K562 (cell line): ENCODE measurements around the gene CHAF1A. TPM values are rescaled to one million over a fixed set of nuclear protein-coding genes. Genes with fewer than 3 reads are reported as not detected.

ENCODE experiments used
- microRNA-seq: library from miRNA; unstranded; fragments of <30 nt; microRNA quantifications from one replicate; pipeline ENCODE4, GENCODE V29; 2018; ENCODE audit warnings: borderline microRNAs expressed
- polyA plus RNA-seq, 8 experiments: library from polyadenylated mRNA; depleted of rRNA in 4 of 8; stranded (reverse) in 5 of 8; unstranded in 3 of 8; fragments of >200 nt; fragmentation: Nextera tagmentation in 2 of 8; fragmentation: Illumina TruSeq in 1 of 8; extraction: Ambion mirVana in 2 of 8; extraction: Trizol in 1 of 8; gene quantifications; 2 replicates each; pipeline versions ENCODE4 v1.2.1 to v1.2.3, GENCODE V29; 2011 to 2014; ENCODE audit warnings: inconsistent platforms in 1 of 8, missing spikeins in 1 of 8
- small RNA-seq: library from RNA; depleted of rRNA; stranded (forward); fragments of <200 nt; gene quantifications from one replicate; pipeline ENCODE3, GENCODE V24; 2014
- total RNA-seq, 7 experiments: library from RNA; depleted of rRNA in 6 of 7; stranded (reverse); fragments of >200 nt in 6 of 7; fragmentation: Illumina TruSeq in 2 of 7; extraction: Trizol in 2 of 7; gene quantifications; 2 replicates each; pipeline versions ENCODE4 v1.2.1 to v1.2.3, GENCODE V29; 2011 to 2021; ENCODE audit warnings: low replicate concordance in 1 of 7

The CHAF1A gene
- total and polyA plus RNA-seq, 9 of the 15 experiments (the other 6 are each of a cell fraction or from before 2014, with no cell fraction given), result 1.6 to 86.9 (median 45.2) TPM

Small RNA genes lying within 50 kb of the gene (microRNA-seq; reads per million reads assigned to microRNA genes)
- 3.6 reads per million, percentile 40 among the genes with 10 or more reads in this experiment for gene MIR4746

Small RNA genes lying within 50 kb of the gene (small RNA-seq; reads per million reads assigned to genes)
- gene MIR4746, result not detected

Other genes with a start within 250 kb of the CHAF1A start
Only the 7 nearest of the 18 such genes appear.
- gene TMIGD2, start 100.3 kb upstream of the CHAF1A start, total RNA-seq (2014; rRNA removed), result not detected in 2 replicates
- not detected in 2 replicates for gene TMIGD2, start 100.3 kb upstream of the CHAF1A start, total RNA-seq (2014; rRNA removed; fragmentation: Illumina TruSeq; extraction: Trizol)
- not detected in 2 replicates for gene TMIGD2, start 100.3 kb upstream of the CHAF1A start, total RNA-seq (2015; rRNA removed; fragmentation: Illumina TruSeq; extraction: Trizol)
- gene TMIGD2, start 100.3 kb upstream of the CHAF1A start, total RNA-seq (2021), result not detected in 2 replicates
- gene TMIGD2, start 100.3 kb upstream of the CHAF1A start, polyA plus RNA-seq (2011; rRNA removed), result not detected in 2 replicates
- not detected in 2 replicates for gene TMIGD2, start 100.3 kb upstream of the CHAF1A start, polyA plus RNA-seq (2014; fragmentation: Illumina TruSeq; extraction: Trizol)
- gene TMIGD2, start 100.3 kb upstream of the CHAF1A start, polyA plus RNA-seq (2014; fragmentation: Nextera tagmentation; extraction: Ambion mirVana), result not detected
- gene TMIGD2, start 100.3 kb upstream of the CHAF1A start, polyA plus RNA-seq (2014; rRNA removed), result not detected in 2 replicates
- 0.65 and 0.77 TPM in 2 replicates for gene FSD1, start 98.0 kb upstream of the CHAF1A start, total RNA-seq (2014; rRNA removed)
- 0.73 and 0.80 TPM in 2 replicates for gene FSD1, start 98.0 kb upstream of the CHAF1A start, total RNA-seq (2014; rRNA removed; fragmentation: Illumina TruSeq; extraction: Trizol)
- 0.49 and 0.69 TPM in 2 replicates for gene FSD1, start 98.0 kb upstream of the CHAF1A start, total RNA-seq (2015; rRNA removed; fragmentation: Illumina TruSeq; extraction: Trizol)
- 1.4 and 1.5 TPM in 2 replicates for gene FSD1, start 98.0 kb upstream of the CHAF1A start, total RNA-seq (2021)
- gene FSD1, start 98.0 kb upstream of the CHAF1A start, polyA plus RNA-seq (2011; rRNA removed), result 0.87 and 1.2 TPM in 2 replicates
- 0.29 and 1.9 TPM in 2 replicates for gene FSD1, start 98.0 kb upstream of the CHAF1A start, polyA plus RNA-seq (2014; fragmentation: Illumina TruSeq; extraction: Trizol)
- gene FSD1, start 98.0 kb upstream of the CHAF1A start, polyA plus RNA-seq (2014; fragmentation: Nextera tagmentation; extraction: Ambion mirVana), result under 1 TPM in 1 of 2 experiments, not detected in 1; 0.11 TPM
- gene FSD1, start 98.0 kb upstream of the CHAF1A start, polyA plus RNA-seq (2014; rRNA removed), result 0.78 and 1.1 TPM in 2 replicates
- gene STAP2, start 63.8 kb upstream of the CHAF1A start, total RNA-seq (2014; rRNA removed), result 4.3 and 7.8 TPM in 2 replicates
- 2.3 and 3.9 TPM in 2 replicates for gene STAP2, start 63.8 kb upstream of the CHAF1A start, total RNA-seq (2014; rRNA removed; fragmentation: Illumina TruSeq; extraction: Trizol)
- gene STAP2, start 63.8 kb upstream of the CHAF1A start, total RNA-seq (2015; rRNA removed; fragmentation: Illumina TruSeq; extraction: Trizol), result 3.5 and 4.5 TPM in 2 replicates
- gene STAP2, start 63.8 kb upstream of the CHAF1A start, total RNA-seq (2021), result 5.7 and 8.2 TPM in 2 replicates
- gene STAP2, start 63.8 kb upstream of the CHAF1A start, polyA plus RNA-seq (2011; rRNA removed), result 4.3 and 4.7 TPM in 2 replicates
- 5.3 and 5.4 TPM in 2 replicates for gene STAP2, start 63.8 kb upstream of the CHAF1A start, polyA plus RNA-seq (2014; fragmentation: Illumina TruSeq; extraction: Trizol)
- 1 to 10 TPM; 1.2 to 3.6 TPM for gene STAP2, start 63.8 kb upstream of the CHAF1A start, polyA plus RNA-seq (2014; fragmentation: Nextera tagmentation; extraction: Ambion mirVana)
- gene STAP2, start 63.8 kb upstream of the CHAF1A start, polyA plus RNA-seq (2014; rRNA removed), result 5.8 and 9.8 TPM in 2 replicates
- gene MPND, start 59.1 kb upstream of the CHAF1A start, total RNA-seq (2014; rRNA removed), result 3.6 and 5.7 TPM in 2 replicates
- 1.5 and 1.9 TPM in 2 replicates for gene MPND, start 59.1 kb upstream of the CHAF1A start, total RNA-seq (2014; rRNA removed; fragmentation: Illumina TruSeq; extraction: Trizol)
- 7.8 and 8.0 TPM in 2 replicates for gene MPND, start 59.1 kb upstream of the CHAF1A start, total RNA-seq (2015; rRNA removed; fragmentation: Illumina TruSeq; extraction: Trizol)
- gene MPND, start 59.1 kb upstream of the CHAF1A start, total RNA-seq (2021), result 14.0 and 16.2 TPM in 2 replicates
- 3.9 and 4.3 TPM in 2 replicates for gene MPND, start 59.1 kb upstream of the CHAF1A start, polyA plus RNA-seq (2011; rRNA removed)
- gene MPND, start 59.1 kb upstream of the CHAF1A start, polyA plus RNA-seq (2014; fragmentation: Illumina TruSeq; extraction: Trizol), result 5.5 and 7.6 TPM in 2 replicates
- gene MPND, start 59.1 kb upstream of the CHAF1A start, polyA plus RNA-seq (2014; fragmentation: Nextera tagmentation; extraction: Ambion mirVana), result 1 to 10 TPM in 1 of 2 experiments, under 1 TPM in 1; 0.25 to 1.3 TPM
- 5.7 and 9.4 TPM in 2 replicates for gene MPND, start 59.1 kb upstream of the CHAF1A start, polyA plus RNA-seq (2014; rRNA removed)
- 48.0 and 60.1 TPM in 2 replicates for gene SH3GL1, start 2.1 kb upstream of the CHAF1A start, total RNA-seq (2014; rRNA removed)
- 6.1 and 9.4 TPM in 2 replicates for gene SH3GL1, start 2.1 kb upstream of the CHAF1A start, total RNA-seq (2014; rRNA removed; fragmentation: Illumina TruSeq; extraction: Trizol)
- gene SH3GL1, start 2.1 kb upstream of the CHAF1A start, total RNA-seq (2015; rRNA removed; fragmentation: Illumina TruSeq; extraction: Trizol), result 28.6 and 29.1 TPM in 2 replicates
- 72.0 and 75.3 TPM in 2 replicates for gene SH3GL1, start 2.1 kb upstream of the CHAF1A start, total RNA-seq (2021)
- 25.7 and 44.0 TPM in 2 replicates for gene SH3GL1, start 2.1 kb upstream of the CHAF1A start, polyA plus RNA-seq (2011; rRNA removed)
- 25.5 and 57.0 TPM in 2 replicates for gene SH3GL1, start 2.1 kb upstream of the CHAF1A start, polyA plus RNA-seq (2014; fragmentation: Illumina TruSeq; extraction: Trizol)
- gene SH3GL1, start 2.1 kb upstream of the CHAF1A start, polyA plus RNA-seq (2014; fragmentation: Nextera tagmentation; extraction: Ambion mirVana), result 1 to 10 TPM; 1.7 to 2.1 TPM
- gene SH3GL1, start 2.1 kb upstream of the CHAF1A start, polyA plus RNA-seq (2014; rRNA removed), result 58.5 and 64.7 TPM in 2 replicates
- 49.7 and 63.6 TPM in 2 replicates for gene UBXN6, start 55.2 kb downstream of the CHAF1A start, total RNA-seq (2014; rRNA removed)
- 8.6 and 11.0 TPM in 2 replicates for gene UBXN6, start 55.2 kb downstream of the CHAF1A start, total RNA-seq (2014; rRNA removed; fragmentation: Illumina TruSeq; extraction: Trizol)
- 29.5 and 33.1 TPM in 2 replicates for gene UBXN6, start 55.2 kb downstream of the CHAF1A start, total RNA-seq (2015; rRNA removed; fragmentation: Illumina TruSeq; extraction: Trizol)
- 80.8 and 90.2 TPM in 2 replicates for gene UBXN6, start 55.2 kb downstream of the CHAF1A start, total RNA-seq (2021)
- 38.2 and 51.7 TPM in 2 replicates for gene UBXN6, start 55.2 kb downstream of the CHAF1A start, polyA plus RNA-seq (2011; rRNA removed)
- gene UBXN6, start 55.2 kb downstream of the CHAF1A start, polyA plus RNA-seq (2014; fragmentation: Illumina TruSeq; extraction: Trizol), result 17.5 and 45.2 TPM in 2 replicates
- 1 to 10 TPM in 1 of 2 experiments, under 1 TPM in 1; 0.48 to 1.8 TPM for gene UBXN6, start 55.2 kb downstream of the CHAF1A start, polyA plus RNA-seq (2014; fragmentation: Nextera tagmentation; extraction: Ambion mirVana)
- gene UBXN6, start 55.2 kb downstream of the CHAF1A start, polyA plus RNA-seq (2014; rRNA removed), result 59.4 and 59.7 TPM in 2 replicates
- gene HDGFL2, start 69.7 kb downstream of the CHAF1A start, total RNA-seq (2014; rRNA removed), result 48.7 and 61.7 TPM in 2 replicates
- 10.7 and 12.3 TPM in 2 replicates for gene HDGFL2, start 69.7 kb downstream of the CHAF1A start, total RNA-seq (2014; rRNA removed; fragmentation: Illumina TruSeq; extraction: Trizol)
- gene HDGFL2, start 69.7 kb downstream of the CHAF1A start, total RNA-seq (2015; rRNA removed; fragmentation: Illumina TruSeq; extraction: Trizol), result 27.9 and 29.4 TPM in 2 replicates
- gene HDGFL2, start 69.7 kb downstream of the CHAF1A start, total RNA-seq (2021), result 39.7 and 45.9 TPM in 2 replicates
- gene HDGFL2, start 69.7 kb downstream of the CHAF1A start, polyA plus RNA-seq (2011; rRNA removed), result 14.3 and 21.1 TPM in 2 replicates
- gene HDGFL2, start 69.7 kb downstream of the CHAF1A start, polyA plus RNA-seq (2014; fragmentation: Illumina TruSeq; extraction: Trizol), result 16.0 and 27.4 TPM in 2 replicates
- under 1 TPM; 0.13 to 0.21 TPM for gene HDGFL2, start 69.7 kb downstream of the CHAF1A start, polyA plus RNA-seq (2014; fragmentation: Nextera tagmentation; extraction: Ambion mirVana)
- 39.7 and 50.8 TPM in 2 replicates for gene HDGFL2, start 69.7 kb downstream of the CHAF1A start, polyA plus RNA-seq (2014; rRNA removed)